Upper lobe of left lung (tissue), 6 donors: Measurements from ENCODE around the gene PEA15. TPM values are rescaled to one million over a fixed set of nuclear protein-coding genes. Genes with fewer than 3 reads are reported as not detected.

Experiments
- ATAC-seq, 2 donors: fragments of 200-7000 bp; cut with Tn5 transposase; one replicate each; pipeline ENCODE4 v1.9.1; 2022; ENCODE audit warnings: mild to moderate bottlenecking in 2 of 2, moderate library complexity in 2 of 2; ENCODE audit not compliant: low FRiP score in 2 of 2
- DNase-seq, 2 donors: peaks; one replicate each; pipeline ENCODE4 v3.0.0-alpha.2; 2019 to 2020
- H3K27ac ChIP-seq, 4 donors: fragments of 200-600 bp; sonication (generic); one replicate each; pipeline ENCODE4 v1.5.1; 2016 to 2019
- H3K27me3 ChIP-seq, 4 donors: fragments of 200-600 bp; sonication (generic); one replicate each; pipeline ENCODE4 v1.5.1; 2017 to 2019
- H3K36me3 ChIP-seq, 4 donors: fragments of 200-600 bp; sonication (generic); one replicate each; pipeline ENCODE4 v1.5.1; 2016 to 2019
- H3K4me1 ChIP-seq, 4 donors: fragments of 200-600 bp; sonication (generic); one replicate each; pipeline ENCODE4 v1.5.1; 2018 to 2019
- H3K4me3 ChIP-seq, 4 donors: fragments of 200-600 bp; sonication (generic); one replicate each; pipeline ENCODE4 v1.5.1; 2017 to 2019; ENCODE audit warnings: mild to moderate bottlenecking in 2 of 4, moderate library complexity in 1 of 4
- H3K9me3 ChIP-seq, 4 donors: fragments of 200-600 bp; sonication (generic); one replicate each; pipeline ENCODE4 v1.5.1; 2018 to 2019
- CTCF ChIP-seq, 6 experiments: fragments of 450-650 bp in 4 of 6; fragments of 200-600 bp in 2 of 6; sonication (generic) in 2 of 6; IDR thresholded peaks; one replicate each; pipeline ENCODE4 v1.5.1; 2016 to 2019; ENCODE audit warnings: antibody characterized with exemption in 6 of 6
- EP300 ChIP-seq, 4 donors: sonication (generic); formaldehyde crosslinking; IDR thresholded peaks; one replicate each; pipeline ENCODE4 v1.5.1; 2017; ENCODE audit warnings: antibody characterized with exemption in 4 of 4, control low read depth in 2 of 4
- POLR2A ChIP-seq, 4 donors: fragments of 450-650 bp; IDR thresholded peaks; one replicate each; pipeline ENCODE4 v1.5.1; 2016 to 2017; ENCODE audit warnings: antibody characterized with exemption in 4 of 4, mild to moderate bottlenecking in 2 of 4
- POLR2AphosphoS5 ChIP-seq, 2 donors: sonication (generic); formaldehyde crosslinking; IDR thresholded peaks; one replicate each; pipeline ENCODE4 v1.5.1; 2017; ENCODE audit warnings: antibody characterized with exemption in 2 of 2
- WGBS, 2 donors: methylation state at CpG; one replicate each; pipeline ENCODE4 v1.1.5; 2017 to 2018; 5-methylcytosine and 5-hydroxymethylcytosine counted together
- total RNA-seq, 6 donors: library from RNA; depleted of rRNA in 4 of 6; stranded (reverse); fragments of >200 nt in 4 of 6; gene quantifications; one replicate each; pipeline versions ENCODE4 v1.1.0 to v1.2.1, GENCODE V29; 2016 to 2021
- donor health status: DM: no; HTN: no; CAD: no; lungs with moderate emphysema.
- donor health status: DM: no; HTN: yes; CAD: no; lungs with severe emphysema.

Gene PEA15
- total RNA-seq, 6 donors from 2014 or later: 30.4 to 174 (median 67.9) TPM

DNA sequence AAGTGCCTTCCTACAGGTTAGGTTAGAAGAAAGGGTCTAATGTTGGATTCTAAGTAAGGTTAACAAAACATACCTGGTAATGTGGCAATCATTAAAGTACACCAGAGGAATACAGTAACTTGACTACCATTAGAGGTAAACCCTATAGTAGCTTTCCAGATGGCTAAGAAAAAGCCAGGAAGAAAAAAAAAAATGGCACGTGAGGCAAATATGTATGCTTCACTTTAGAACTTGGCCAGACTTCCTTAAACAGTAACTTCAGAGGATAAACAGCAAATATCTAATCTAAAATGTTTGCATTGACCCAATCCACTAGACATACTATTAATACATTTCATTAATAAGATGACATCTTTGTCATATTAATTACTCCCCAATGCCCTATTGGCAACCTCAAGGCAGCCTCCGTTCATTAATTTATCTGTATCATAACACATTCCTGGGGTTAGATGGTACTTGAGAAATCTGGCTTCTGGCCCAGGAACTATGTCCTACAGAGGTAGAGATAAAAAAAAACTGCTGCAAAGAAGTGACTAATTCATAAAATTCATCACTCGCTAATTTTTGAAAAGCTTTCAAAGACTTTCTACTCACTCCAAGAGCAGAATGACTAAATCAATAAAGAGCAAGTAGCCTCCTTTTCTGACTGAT lies 51.3 kb downstream of the PEA15 start:
- WGBS, 2 donors: 36 to 45% methylated on average over 3 of the region's 3 CpGs
- Histone ChIP-seq H3K36me3 (peaks cover 0 to 5% (median 1%) of the 10 kb centered on the region in 4 donors), H3K9me3 (no peaks in the 10 kb centered on the region), H3K4me1 (peaks cover 36 to 59% (median 46%) of the 10 kb centered on the region in 4 donors), H3K27ac (peak overlapping the region in 1 of 4 donors; percentile 32), H3K4me3 (no peak overlapping the region), H3K27me3 (no peaks in the 10 kb centered on the region)
- ATAC-seq (no peak), DNase-seq (peak in 1 of 2 donors; percentile 48)
- TF ChIP-seq POLR2A (IDR thresholded peaks at IDR 0.05): no peak
- TF ChIP-seq EP300 (IDR thresholded peaks at IDR 0.05): no peak
- TF ChIP-seq POLR2AphosphoS5 (IDR thresholded peaks at IDR 0.05): no peak
- TF ChIP-seq CTCF (IDR thresholded peaks at IDR 0.05): no peak

DNA sequence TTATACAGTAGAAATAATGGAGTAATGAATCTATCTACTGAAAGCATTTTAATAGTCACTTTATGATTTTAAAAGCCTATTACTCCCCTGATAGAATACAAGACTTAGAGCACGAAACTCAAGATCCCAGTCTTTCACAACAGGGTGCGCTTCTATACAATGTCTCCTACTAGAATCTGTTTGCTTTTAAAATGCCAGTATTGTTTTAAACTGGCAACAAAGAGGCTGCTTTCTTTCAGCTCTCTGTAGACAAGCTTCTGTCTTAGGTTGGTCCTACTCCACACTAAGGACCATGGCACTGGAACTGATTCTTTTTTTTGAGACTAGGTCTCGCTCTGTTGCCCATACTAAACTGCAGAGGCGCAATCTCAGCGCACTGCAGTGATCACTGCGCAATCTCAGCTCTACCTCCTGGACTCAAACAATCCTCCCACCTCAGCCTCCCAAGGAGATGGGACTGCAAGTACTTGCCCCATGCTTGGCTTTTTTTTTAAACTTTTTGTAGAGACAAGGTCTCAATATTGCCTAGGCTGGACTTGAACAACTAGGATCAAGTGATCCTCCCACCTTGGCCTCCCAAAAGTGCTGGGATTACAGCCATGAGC lies 52.3 kb downstream of the PEA15 start:
- Histone ChIP-seq H3K4me3 (no peak overlapping the region), H3K27me3 (no peaks in the 10 kb centered on the region), H3K27ac (no peak overlapping the region), H3K4me1 (peaks cover 29 to 54% (median 42%) of the 10 kb centered on the region in 4 donors), H3K9me3 (no peaks in the 10 kb centered on the region), H3K36me3 (peaks cover 0 to 5% (median 1%) of the 10 kb centered on the region in 4 donors)
- TF ChIP-seq POLR2A (IDR thresholded peaks at IDR 0.05): no peak
- TF ChIP-seq EP300 (IDR thresholded peaks at IDR 0.05): no peak
- no peak for TF ChIP-seq POLR2AphosphoS5 (IDR thresholded peaks at IDR 0.05)
- no peak for TF ChIP-seq CTCF (IDR thresholded peaks at IDR 0.05)
- ATAC-seq (no peak), DNase-seq (no peak)
- 88 to 91% methylated on average over 6 of the region's 6 CpGs for WGBS, 2 donors

GRCh38 chr1:160258177-160258798 lies 53.1 kb downstream of the PEA15 start:
- H3K36me3 ChIP-seq: peaks cover 0 to 5% (median 1%) of the 10 kb centered on the region in 4 donors
- H3K9me3 ChIP-seq: no peaks in the 10 kb centered on the region
- H3K4me1 ChIP-seq: peaks cover 36 to 54% (median 46%) of the 10 kb centered on the region in 4 donors
- TF ChIP-seq EP300 (IDR thresholded peaks at IDR 0.05) (no peak), POLR2AphosphoS5 (IDR thresholded peaks at IDR 0.05) (no peak), POLR2A (IDR thresholded peaks at IDR 0.05) (no peak), CTCF (IDR thresholded peaks at IDR 0.05) (no peak)
- H3K27ac ChIP-seq: no peak overlapping the region
- no peaks in the 10 kb centered on the region for H3K27me3 ChIP-seq
- H3K4me3 ChIP-seq: no peak overlapping the region
- WGBS, 2 donors: 85 to 89% methylated on average over 7 of the region's 7 CpGs
- DNase-seq: no peak
- ATAC-seq: no peak

- DNase-seq (no peak), ATAC-seq (no peak)
- WGBS, 2 donors: 38 to 41% methylated on average over 6 of the region's 6 CpGs
- TF ChIP-seq CTCF (IDR thresholded peaks at IDR 0.05): no peak
- TF ChIP-seq POLR2AphosphoS5 (IDR thresholded peaks at IDR 0.05): no peak
- no peak for TF ChIP-seq POLR2A (IDR thresholded peaks at IDR 0.05)
- no peak for TF ChIP-seq EP300 (IDR thresholded peaks at IDR 0.05)
- H3K27ac ChIP-seq: peak overlapping the region; percentile 90 to 100 (median 98)
- no peaks in the 10 kb centered on the region for H3K36me3 ChIP-seq
- no peaks in the 10 kb centered on the region for H3K27me3 ChIP-seq
- H3K9me3 ChIP-seq: no peaks in the 10 kb centered on the region
- H3K4me1 ChIP-seq: peaks cover 36 to 51% (median 44%) of the 10 kb centered on the region in 4 donors
- peak overlapping the region in 3 of 4 donors; percentile 58 to 96 (median 83) for H3K4me3 ChIP-seq
Observed at GRCh38 chr1:160260406-160261382, 55.5 kb downstream of the PEA15 start.
